Activated T-cell treated with anti-CD3 and anti-CD28 coated beads, Interleukin-2, amount 50 U/mL, for 48 hours (primary cell): Measurements from ENCODE around the gene CYP46A1.

Experiments used
- DNase-seq, 2 experiments: peaks; one replicate each; pipeline ENCODE4 v3.0.0-alpha.2; 2020

The CYP46A1 gene

GRCh38 chr14:99690636-99691035 is 6.5 kb downstream of the CYP46A1 start:
- DNase-seq: no peak

GRCh38 chr14:99691111-99691885 is 7.2 kb downstream of the CYP46A1 start:
- no peak for DNase-seq

- no peak for DNase-seq
Observed at GRCh38 chr14:99693918-99694317, 9.8 kb downstream of the CYP46A1 start.

- no peak for DNase-seq
Observed at GRCh38 chr14:99696929-99697328, 12.8 kb downstream of the CYP46A1 start.

GRCh38 chr14:99698236-99698635 is 14.1 kb downstream of the CYP46A1 start:
- DNase-seq: no peak

GRCh38 chr14:99698642-99699041 is 14.5 kb downstream of the CYP46A1 start:
- DNase-seq: no peak

GRCh38 chr14:99699085-99699760 is 15.1 kb downstream of the CYP46A1 start:
- DNase-seq: no peak

GRCh38 chr14:99699861-99700260 is 15.8 kb downstream of the CYP46A1 start:
- no peak for DNase-seq

- no peak for DNase-seq
Observed at GRCh38 chr14:99700379-99700778, 16.3 kb downstream of the CYP46A1 start.

GRCh38 chr14:99701260-99701659 is 17.2 kb downstream of the CYP46A1 start:
- no peak for DNase-seq

- no peak for DNase-seq
Observed at GRCh38 chr14:99702115-99702514, 18.0 kb downstream of the CYP46A1 start.

GRCh38 chr14:99703381-99703780 is 19.3 kb downstream of the CYP46A1 start:
- DNase-seq: no peak

GRCh38 chr14:99704037-99704436 is 19.9 kb downstream of the CYP46A1 start:
- no peak for DNase-seq

GRCh38 chr14:99706107-99706900 is 22.2 kb downstream of the CYP46A1 start:
- no peak for DNase-seq

GRCh38 chr14:99707420-99707819 is 23.3 kb downstream of the CYP46A1 start:
- no peak for DNase-seq

- no peak for DNase-seq
Observed at GRCh38 chr14:99707921-99708320, 23.8 kb downstream of the CYP46A1 start.

GRCh38 chr14:99708449-99708848 is 24.4 kb downstream of the CYP46A1 start:
- no peak for DNase-seq

- DNase-seq: no peak
Observed at GRCh38 chr14:99713972-99714371, 29.9 kb downstream of the CYP46A1 start.

GRCh38 chr14:99715266-99716000 is 31.3 kb downstream of the CYP46A1 start:
- DNase-seq: no peak

GRCh38 chr14:99716091-99716849 is 32.2 kb downstream of the CYP46A1 start:
- no peak for DNase-seq

- no peak for DNase-seq
Observed at GRCh38 chr14:99716850-99717681, 33.0 kb downstream of the CYP46A1 start.
